A673 (cell line): ENCODE data around the gene ARMH2. TPM values are rescaled to one million over a fixed set of nuclear protein-coding genes. Genes with fewer than 3 reads are reported as not detected.

Experiments
- BruUV-seq: library from RNA; stranded (reverse); fragments of 400-500 nt; replicated peaks from 2 replicates; lab custom pipeline; 2021; lab: Mats Ljungman, UMichigan
- CTCF ChIA-PET: fragments of 300-600 bp; sonication (Branson Sonifier 250); formaldehyde crosslinking; loops from one replicate; lab custom pipeline; 2022; ENCODE audit warnings: antibody characterized with exemption; lab: Charles Lee
- POLR2A ChIA-PET: fragments of 300-600 bp; sonication (Branson Sonifier 250); formaldehyde crosslinking; loops from one replicate; lab custom pipeline; 2022; ENCODE audit warnings: antibody characterized with exemption; ENCODE audit not compliant: low non-redundant PET; lab: Charles Lee
- DNase-seq: peaks from one replicate; pipeline ENCODE4 v3.0.0-alpha.2; 2015; ENCODE audit warnings: low spot score
- H3K27ac ChIP-seq: fragments of 200-600 bp; sonication (generic); 2 replicates; pipeline ENCODE4 v1.5.1; 2016; ENCODE audit warnings: mixed run types, low read depth, mild to moderate bottlenecking, mixed read lengths, antibody characterized with exemption, low read length; ENCODE audit not compliant: poor library complexity, severe bottlenecking
- H3K27me3 ChIP-seq: fragments of 200-600 bp; sonication (generic); replicated peaks from 2 replicates; pipeline ENCODE4 v1.6.1; 2017; ENCODE audit warnings: mixed run types, low read depth, mild to moderate bottlenecking, mixed read lengths, antibody characterized with exemption, low read length; ENCODE audit not compliant: insufficient read depth, poor library complexity
- H3K36me3 ChIP-seq: fragments of 200-600 bp; sonication (generic); 2 replicates; pipeline ENCODE4 v1.6.1; 2016; ENCODE audit warnings: mixed run types, mild to moderate bottlenecking, mixed read lengths, antibody characterized with exemption, low read length; ENCODE audit not compliant: insufficient read depth, poor library complexity, severe bottlenecking
- H3K4me1 ChIP-seq: fragments of 200-600 bp; sonication (generic); 2 replicates; pipeline ENCODE4 v1.6.1; 2017; ENCODE audit warnings: mixed run types, mild to moderate bottlenecking, mixed read lengths, antibody characterized with exemption, low read length; ENCODE audit not compliant: insufficient read depth, poor library complexity, severe bottlenecking
- H3K4me3 ChIP-seq: fragments of 200-600 bp; sonication (generic); 2 replicates; pipeline ENCODE4 v1.5.1; 2016; ENCODE audit warnings: low read depth, mixed run types, mild to moderate bottlenecking, mixed read lengths, low read length; ENCODE audit not compliant: poor library complexity, severe bottlenecking
- H3K9me3 ChIP-seq: fragments of 200-600 bp; sonication (generic); 2 replicates; pipeline ENCODE4 v1.6.1; 2016; ENCODE audit warnings: mixed run types, low read depth, mild to moderate bottlenecking, mixed read lengths, antibody characterized with exemption, low read length; ENCODE audit not compliant: poor library complexity, severe bottlenecking
- EZH2 ChIP-seq: fragments of 200-600 bp; sonication (generic); IDR thresholded peaks from 2 replicates; pipeline ENCODE4 v1.6.1; 2017; ENCODE audit warnings: borderline replicate concordance, low read depth, mild to moderate bottlenecking, mixed read lengths, antibody characterized with exemption, low read length; ENCODE audit not compliant: poor library complexity, severe bottlenecking
- intact Hi-C: fragments of 100-400 bp; cut with micrococcal nuclease; formaldehyde crosslinking; loops from one replicate; pipeline ENCODE4 v1.10.0; 2022; ENCODE audit not compliant: unreplicated experiment
- total RNA-seq: library from RNA; stranded (reverse); gene quantifications from 2 replicates; pipeline ENCODE4 v1.2.3, GENCODE V29; 2021
- TF ChIP-seq, protein P1 (sequence below): fragments of 300-800, 200-600 bp; sonication (generic); conservative IDR thresholded peaks from 2 replicates; pipeline ENCODE4 v1.5.1; 2017; ENCODE audit warnings: low read depth, mild to moderate bottlenecking, antibody characterized with exemption, low read length, moderate library complexity, mixed read lengths

The ARMH2 gene
- total RNA-seq, 1 experiment from 2014 or later = not detected

DNA sequence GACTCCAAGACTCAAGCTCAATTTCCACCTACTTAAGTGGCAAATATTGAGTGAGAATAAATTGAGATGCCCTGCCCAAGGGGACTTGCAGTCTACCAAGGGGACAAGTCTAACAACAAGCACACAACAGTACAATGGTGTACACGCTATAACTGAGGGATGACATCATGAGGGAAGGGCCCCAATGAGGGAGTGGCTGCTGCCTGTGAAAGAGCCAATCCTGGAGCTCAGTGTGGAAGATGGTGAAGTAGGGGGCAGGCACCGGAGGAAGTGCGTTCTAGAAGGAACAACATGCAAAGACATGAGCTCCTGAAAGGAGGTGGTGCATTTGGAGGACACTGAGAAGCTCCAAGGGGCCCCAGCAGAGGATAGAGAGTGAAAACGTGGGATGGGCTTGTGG lies 46.9 kb upstream of the ARMH2 start:
- POLR2A ChIA-PET = no interaction called here
- Histone ChIP-seq H3K9me3 (no peaks in the 10 kb centered on the region), H3K36me3 (no peaks in the 10 kb centered on the region), H3K4me3 (no peak overlapping the region), H3K4me1 (no peaks in the 10 kb centered on the region), H3K27me3 (peaks cover 4% of the 10 kb centered on the region), H3K27ac (no peak overlapping the region)
- TF ChIP-seq, protein P1, sequence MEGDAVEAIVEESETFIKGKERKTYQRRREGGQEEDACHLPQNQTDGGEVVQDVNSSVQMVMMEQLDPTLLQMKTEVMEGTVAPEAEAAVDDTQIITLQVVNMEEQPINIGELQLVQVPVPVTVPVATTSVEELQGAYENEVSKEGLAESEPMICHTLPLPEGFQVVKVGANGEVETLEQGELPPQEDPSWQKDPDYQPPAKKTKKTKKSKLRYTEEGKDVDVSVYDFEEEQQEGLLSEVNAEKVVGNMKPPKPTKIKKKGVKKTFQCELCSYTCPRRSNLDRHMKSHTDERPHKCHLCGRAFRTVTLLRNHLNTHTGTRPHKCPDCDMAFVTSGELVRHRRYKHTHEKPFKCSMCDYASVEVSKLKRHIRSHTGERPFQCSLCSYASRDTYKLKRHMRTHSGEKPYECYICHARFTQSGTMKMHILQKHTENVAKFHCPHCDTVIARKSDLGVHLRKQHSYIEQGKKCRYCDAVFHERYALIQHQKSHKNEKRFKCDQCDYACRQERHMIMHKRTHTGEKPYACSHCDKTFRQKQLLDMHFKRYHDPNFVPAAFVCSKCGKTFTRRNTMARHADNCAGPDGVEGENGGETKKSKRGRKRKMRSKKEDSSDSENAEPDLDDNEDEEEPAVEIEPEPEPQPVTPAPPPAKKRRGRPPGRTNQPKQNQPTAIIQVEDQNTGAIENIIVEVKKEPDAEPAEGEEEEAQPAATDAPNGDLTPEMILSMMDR = no peak
- no peak for TF ChIP-seq EZH2
- BruUV-seq = no TSS peak
- CTCF ChIA-PET = no interaction called here
- intact Hi-C loops = no loop called here
- DNase-seq = no peak

DNA sequence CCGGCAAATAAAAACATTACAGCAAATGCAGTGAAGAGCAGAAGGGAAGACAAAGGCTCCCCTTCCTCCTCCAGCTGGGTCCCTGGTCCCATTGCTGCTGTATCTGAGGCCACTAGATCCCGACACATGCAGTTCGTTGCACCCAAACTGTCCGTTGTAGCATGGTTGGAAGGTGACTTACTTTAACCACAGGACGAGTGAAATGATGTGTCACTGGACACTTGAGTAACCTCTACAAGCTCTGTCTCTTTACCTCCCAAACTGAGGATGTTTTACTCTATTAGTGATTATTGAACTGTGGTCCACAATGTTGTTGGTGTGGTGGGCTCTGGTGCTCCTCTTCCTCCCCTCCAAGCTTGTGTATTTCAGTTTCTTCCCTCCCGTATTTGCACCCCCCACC lies 46.2 kb upstream of the ARMH2 start:
- BruUV-seq = no TSS peak

DNA sequence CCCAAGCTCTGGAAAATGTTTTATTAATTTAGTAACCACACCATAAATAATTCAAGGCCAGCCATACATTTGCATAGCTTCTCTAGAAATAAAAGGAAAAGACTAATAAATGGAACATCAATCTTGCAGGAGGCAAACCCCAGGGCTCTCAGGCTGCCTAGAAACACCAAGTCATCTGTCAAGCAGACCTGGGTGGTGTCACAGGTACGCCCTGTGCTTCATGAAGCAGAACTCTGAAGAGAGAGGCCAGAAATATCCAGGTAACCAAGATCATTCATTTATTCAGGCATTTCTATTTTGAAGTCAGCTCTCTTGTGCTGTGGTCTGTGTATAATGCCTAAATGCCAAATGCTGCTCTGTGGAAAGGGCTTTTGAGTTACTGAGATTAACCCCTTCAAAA lies 45.3 kb upstream of the ARMH2 start:
- no peak overlapping the region for H3K4me3 ChIP-seq
- CTCF ChIA-PET = no interaction called here
- POLR2A ChIA-PET = no interaction called here
- intact Hi-C loops = no loop called here
- H3K9me3 ChIP-seq = no peaks in the 10 kb centered on the region
- BruUV-seq = no TSS peak
- H3K27me3 ChIP-seq = peaks cover 4% of the 10 kb centered on the region
- H3K36me3 ChIP-seq = no peaks in the 10 kb centered on the region
- no peaks in the 10 kb centered on the region for H3K4me1 ChIP-seq
- no peak for DNase-seq
- H3K27ac ChIP-seq = no peak overlapping the region
- TF ChIP-seq EZH2 = no peak
- TF ChIP-seq, protein P1 = no peak

More for the DNA sequence above, 46.2 kb upstream of the ARMH2 start:
- ChIA-PET POLR2A (no interaction called here), CTCF (no interaction called here)
- DNase-seq = no peak
- Histone ChIP-seq H3K27me3 (peaks cover 4% of the 10 kb centered on the region), H3K27ac (no peak overlapping the region), H3K9me3 (no peaks in the 10 kb centered on the region), H3K4me3 (no peak overlapping the region), H3K4me1 (no peaks in the 10 kb centered on the region), H3K36me3 (no peaks in the 10 kb centered on the region)
- intact Hi-C loops = no loop called here
- no peak for TF ChIP-seq EZH2
- TF ChIP-seq, protein P1 = no peak
